WTC11 (cell line): ENCODE results near the gene CCSER1. TPM values are rescaled to one million over a fixed set of nuclear protein-coding genes. Genes with fewer than 3 reads are reported as not detected.

Source experiments
- ATAC-seq: fragments of 200-7000 bp; cut with Tn5 transposase; 2 replicates; pipeline ENCODE4 v1.10.0; 2021; ENCODE audit warnings: mild to moderate bottlenecking, moderate library complexity
- CTCF ChIA-PET: fragments of 300-600 bp; sonication (Branson Sonifier 250); formaldehyde crosslinking; loops from one replicate; lab custom pipeline; 2021; ENCODE audit warnings: antibody characterized with exemption; lab: Charles Lee
- POLR2A ChIA-PET: fragments of 350-600 bp; sonication (Branson Sonifier 250); formaldehyde crosslinking; loops from one replicate; lab custom pipeline; 2021; ENCODE audit warnings: antibody characterized with exemption; lab: Charles Lee
- DNase-seq: peaks from one replicate; pipeline ENCODE4 v3.0.0; 2021; ENCODE audit warnings: low spot score
- H3K27ac Mint-ChIP-seq: 2 replicates; pipeline ENCODE4 v1.8.0; 2021; ENCODE audit warnings: mixed read lengths
- H3K27me3 Mint-ChIP-seq: 2 replicates; pipeline ENCODE4 v1.8.0; 2021; ENCODE audit warnings: low read depth, mild to moderate bottlenecking, moderate library complexity, mixed read lengths
- H3K36me3 Mint-ChIP-seq: 2 replicates; pipeline ENCODE4 v1.8.0; 2021; ENCODE audit warnings: mixed read lengths
- H3K4me1 Mint-ChIP-seq: 2 replicates; pipeline ENCODE4 v1.8.0; 2022; ENCODE audit warnings: mixed read lengths
- H3K4me3 Mint-ChIP-seq: 2 replicates; pipeline ENCODE4 v1.8.0; 2021; ENCODE audit warnings: mild to moderate bottlenecking, moderate library complexity, mixed read lengths
- H3K9me3 Mint-ChIP-seq: 2 replicates; pipeline ENCODE4 v1.8.0; 2021; ENCODE audit warnings: mixed read lengths
- CBFB ChIP-seq: sonication (generic); formaldehyde crosslinking; IDR thresholded peaks from 2 replicates; pipeline ENCODE4 v1.8.1; 2022; ENCODE audit warnings: mild to moderate bottlenecking, low read depth, missing genetic modification reagents
- ERG ChIP-seq: fragments of 250-450 bp; sonication (Bioruptor Pico); IDR thresholded peaks from 2 replicates; pipeline ENCODE4 v1.8.0; 2021; ENCODE audit warnings: mild to moderate bottlenecking
- FOXP4 ChIP-seq: sonication (generic); formaldehyde crosslinking; IDR thresholded peaks from 2 replicates; pipeline ENCODE4 v1.8.0; 2022; ENCODE audit warnings: mild to moderate bottlenecking, missing genetic modification reagents
- HMGA2 ChIP-seq: fragments of 250-450 bp; sonication (Bioruptor Pico); IDR thresholded peaks from 2 replicates; pipeline ENCODE4 v1.4.0; 2021; ENCODE audit warnings: mild to moderate bottlenecking, moderate library complexity
- KAT7 ChIP-seq: sonication (generic); formaldehyde crosslinking; IDR thresholded peaks from 2 replicates; pipeline ENCODE4 v1.8.1; 2023; ENCODE audit warnings: missing genetic modification reagents, mild to moderate bottlenecking, borderline replicate concordance
- MXD4 ChIP-seq: fragments of 250-450 bp; sonication (Bioruptor Pico); IDR thresholded peaks from 2 replicates; pipeline ENCODE4 v1.8.0; 2021; ENCODE audit warnings: mild to moderate bottlenecking, moderate library complexity, borderline replicate concordance
- MYBL2 ChIP-seq: sonication (generic); formaldehyde crosslinking; IDR thresholded peaks from 2 replicates; pipeline ENCODE4 v1.8.1; 2023; ENCODE audit warnings: mild to moderate bottlenecking, moderate library complexity, missing genetic modification reagents
- NFE2L1 ChIP-seq: sonication (generic); formaldehyde crosslinking; IDR thresholded peaks from 2 replicates; pipeline ENCODE4 v1.8.1; 2023; ENCODE audit warnings: missing genetic modification reagents
- NR1H2 ChIP-seq: sonication (generic); formaldehyde crosslinking; IDR thresholded peaks from 2 replicates; pipeline ENCODE4 v1.9.0; 2021; ENCODE audit warnings: mild to moderate bottlenecking, moderate library complexity, missing genetic modification reagents
- OVOL2 ChIP-seq: fragments of 250-450 bp; sonication (Bioruptor Pico); IDR thresholded peaks from 2 replicates; pipeline ENCODE4 v1.9.0; 2021; ENCODE audit warnings: mild to moderate bottlenecking, borderline replicate concordance
- PRRX2 ChIP-seq: fragments of 250-450 bp; sonication (Bioruptor Pico); IDR thresholded peaks from 2 replicates; pipeline ENCODE4 v1.8.0; 2021; ENCODE audit warnings: mild to moderate bottlenecking
- SMAD4 ChIP-seq: sonication (generic); formaldehyde crosslinking; IDR thresholded peaks from 2 replicates; pipeline ENCODE4 v1.8.0; 2022; ENCODE audit warnings: mild to moderate bottlenecking, missing genetic modification reagents
- TEAD4 ChIP-seq: sonication (generic); formaldehyde crosslinking; IDR thresholded peaks from 2 replicates; pipeline ENCODE4 v1.8.0; 2022; ENCODE audit warnings: mild to moderate bottlenecking, missing genetic modification reagents
- USF2 ChIP-seq: sonication (generic); formaldehyde crosslinking; IDR thresholded peaks from 2 replicates; pipeline ENCODE4 v1.8.1; 2023; ENCODE audit warnings: mild to moderate bottlenecking, missing genetic modification reagents, moderate library complexity
- ZNF232 ChIP-seq: sonication (generic); formaldehyde crosslinking; IDR thresholded peaks from 2 replicates; pipeline ENCODE4 v1.8.0; 2022; ENCODE audit warnings: mild to moderate bottlenecking, missing genetic modification reagents
- ZNF317 ChIP-seq: sonication (generic); formaldehyde crosslinking; IDR thresholded peaks from 2 replicates; pipeline ENCODE4 v1.8.1; 2023; ENCODE audit warnings: low read depth, mild to moderate bottlenecking, moderate library complexity, missing genetic modification reagents, borderline replicate concordance
- ZNF423 ChIP-seq: fragments of 250-450 bp; sonication (Bioruptor Pico); IDR thresholded peaks from 2 replicates; pipeline ENCODE4 v2.1.2; 2022; ENCODE audit warnings: mild to moderate bottlenecking, moderate library complexity
- ZNF671 ChIP-seq: fragments of 250-450 bp; sonication (Bioruptor Pico); IDR thresholded peaks from 2 replicates; pipeline ENCODE4 v1.8.0; 2021; ENCODE audit warnings: mild to moderate bottlenecking
- total RNA-seq: library from RNA; stranded (reverse); gene quantifications from 3 replicates; pipeline ENCODE4 v1.2.3, GENCODE V29; 2021
- TF ChIP-seq, protein P1 (sequence below): sonication (generic); formaldehyde crosslinking; IDR thresholded peaks from 2 replicates; pipeline ENCODE4 v1.8.1; 2022; ENCODE audit warnings: missing genetic modification reagents, borderline replicate concordance
- TF ChIP-seq, protein P2 (sequence below): sonication (generic); formaldehyde crosslinking; IDR thresholded peaks from 2 replicates; pipeline ENCODE4 v1.8.0; 2022; ENCODE audit warnings: mild to moderate bottlenecking, missing genetic modification reagents
- TF ChIP-seq, protein P3 (sequence below): fragments of 250-450 bp; sonication (Bioruptor Pico); IDR thresholded peaks from 2 replicates; pipeline ENCODE4 v1.9.0; 2021; ENCODE audit warnings: moderate library complexity, mild to moderate bottlenecking, inconsistent platforms, borderline replicate concordance
- TF ChIP-seq, protein P4 (sequence below): fragments of 250-450 bp; sonication (Bioruptor Pico); IDR thresholded peaks from 2 replicates; pipeline ENCODE4 v1.9.0; 2021; ENCODE audit warnings: mild to moderate bottlenecking
- TF ChIP-seq, protein P5 (sequence below): sonication (generic); formaldehyde crosslinking; IDR thresholded peaks from 2 replicates; pipeline ENCODE4 v1.8.1; 2023; ENCODE audit warnings: mild to moderate bottlenecking, missing genetic modification reagents

The CCSER1 gene
- total RNA-seq, 1 experiment from 2014 or later = 0.87 TPM

GRCh38 chr4:90960433-90960832, 833.2 kb downstream of the CCSER1 start (continued):
- TF ChIP-seq KAT7 (CRISPR knock-in tag) = no peak

DNA sequence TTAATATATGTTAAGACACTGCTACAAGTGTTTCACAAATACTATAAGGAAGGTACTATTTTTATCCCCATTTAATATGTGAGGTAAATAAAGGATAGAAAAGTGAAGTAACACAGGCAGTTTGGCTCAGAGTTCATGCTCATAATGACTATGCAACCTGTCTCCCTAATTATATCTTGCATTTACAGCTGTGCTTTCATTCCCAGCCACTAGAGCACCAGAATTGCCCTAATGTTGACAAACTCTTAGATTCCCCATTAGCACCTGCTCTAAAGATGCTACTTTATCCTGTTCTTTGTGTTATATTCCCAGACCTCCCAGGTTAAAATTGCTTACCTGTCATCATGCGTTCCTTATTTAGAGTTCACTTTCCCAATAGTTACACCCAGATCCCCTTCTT, 833.6 kb downstream of the CCSER1 start:
- Mint-ChIP-seq H3K27me3 (no peaks in the 10 kb centered on the region), H3K36me3 (no peaks in the 10 kb centered on the region), H3K27ac (no peak overlapping the region), H3K4me3 (no peak overlapping the region), H3K9me3 (no peaks in the 10 kb centered on the region), H3K4me1 (0 out of 2 replicates have a peak, but pooled peaks cover 3% of the 10 kb centered on the region)
- TF ChIP-seq, protein P1, sequence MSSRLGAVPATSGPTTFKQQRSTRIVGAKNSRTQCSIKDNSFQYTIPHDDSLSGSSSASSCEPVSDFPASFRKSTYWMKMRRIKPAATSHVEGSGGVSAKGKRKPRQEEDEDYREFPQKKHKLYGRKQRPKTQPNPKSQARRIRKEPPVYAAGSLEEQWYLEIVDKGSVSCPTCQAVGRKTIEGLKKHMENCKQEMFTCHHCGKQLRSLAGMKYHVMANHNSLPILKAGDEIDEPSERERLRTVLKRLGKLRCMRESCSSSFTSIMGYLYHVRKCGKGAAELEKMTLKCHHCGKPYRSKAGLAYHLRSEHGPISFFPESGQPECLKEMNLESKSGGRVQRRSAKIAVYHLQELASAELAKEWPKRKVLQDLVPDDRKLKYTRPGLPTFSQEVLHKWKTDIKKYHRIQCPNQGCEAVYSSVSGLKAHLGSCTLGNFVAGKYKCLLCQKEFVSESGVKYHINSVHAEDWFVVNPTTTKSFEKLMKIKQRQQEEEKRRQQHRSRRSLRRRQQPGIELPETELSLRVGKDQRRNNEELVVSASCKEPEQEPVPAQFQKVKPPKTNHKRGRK (CRISPR knock-in tag) = no peak
- TF ChIP-seq ZNF232 (CRISPR knock-in tag) (no peak), MYBL2 (no peak), NFE2L1 (CRISPR knock-in tag) (no peak), PRRX2 (CRISPR knock-in tag) (no peak), FOXP4 (no peak), ZNF423 (no peak), ZNF671 (CRISPR knock-in tag) (no peak), TEAD4 (CRISPR knock-in tag) (no peak), SMAD4 (CRISPR knock-in tag) (no peak), OVOL2 (CRISPR knock-in tag) (no peak)
- TF ChIP-seq, protein P2, sequence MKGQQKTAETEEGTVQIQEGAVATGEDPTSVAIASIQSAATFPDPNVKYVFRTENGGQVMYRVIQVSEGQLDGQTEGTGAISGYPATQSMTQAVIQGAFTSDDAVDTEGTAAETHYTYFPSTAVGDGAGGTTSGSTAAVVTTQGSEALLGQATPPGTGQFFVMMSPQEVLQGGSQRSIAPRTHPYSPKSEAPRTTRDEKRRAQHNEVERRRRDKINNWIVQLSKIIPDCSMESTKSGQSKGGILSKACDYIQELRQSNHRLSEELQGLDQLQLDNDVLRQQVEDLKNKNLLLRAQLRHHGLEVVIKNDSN (CRISPR knock-in tag) = no peak
- TF ChIP-seq, protein P3, sequence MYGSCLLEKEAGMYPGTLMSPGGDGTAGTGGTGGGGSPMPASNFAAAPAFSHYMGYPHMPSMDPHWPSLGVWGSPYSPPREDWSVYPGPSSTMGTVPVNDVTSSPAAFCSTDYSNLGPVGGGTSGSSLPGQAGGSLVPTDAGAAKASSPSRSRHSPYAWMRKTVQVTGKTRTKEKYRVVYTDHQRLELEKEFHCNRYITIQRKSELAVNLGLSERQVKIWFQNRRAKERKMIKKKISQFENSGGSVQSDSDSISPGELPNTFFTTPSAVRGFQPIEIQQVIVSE (CRISPR knock-in tag) = no peak
- TF ChIP-seq, protein P4, sequence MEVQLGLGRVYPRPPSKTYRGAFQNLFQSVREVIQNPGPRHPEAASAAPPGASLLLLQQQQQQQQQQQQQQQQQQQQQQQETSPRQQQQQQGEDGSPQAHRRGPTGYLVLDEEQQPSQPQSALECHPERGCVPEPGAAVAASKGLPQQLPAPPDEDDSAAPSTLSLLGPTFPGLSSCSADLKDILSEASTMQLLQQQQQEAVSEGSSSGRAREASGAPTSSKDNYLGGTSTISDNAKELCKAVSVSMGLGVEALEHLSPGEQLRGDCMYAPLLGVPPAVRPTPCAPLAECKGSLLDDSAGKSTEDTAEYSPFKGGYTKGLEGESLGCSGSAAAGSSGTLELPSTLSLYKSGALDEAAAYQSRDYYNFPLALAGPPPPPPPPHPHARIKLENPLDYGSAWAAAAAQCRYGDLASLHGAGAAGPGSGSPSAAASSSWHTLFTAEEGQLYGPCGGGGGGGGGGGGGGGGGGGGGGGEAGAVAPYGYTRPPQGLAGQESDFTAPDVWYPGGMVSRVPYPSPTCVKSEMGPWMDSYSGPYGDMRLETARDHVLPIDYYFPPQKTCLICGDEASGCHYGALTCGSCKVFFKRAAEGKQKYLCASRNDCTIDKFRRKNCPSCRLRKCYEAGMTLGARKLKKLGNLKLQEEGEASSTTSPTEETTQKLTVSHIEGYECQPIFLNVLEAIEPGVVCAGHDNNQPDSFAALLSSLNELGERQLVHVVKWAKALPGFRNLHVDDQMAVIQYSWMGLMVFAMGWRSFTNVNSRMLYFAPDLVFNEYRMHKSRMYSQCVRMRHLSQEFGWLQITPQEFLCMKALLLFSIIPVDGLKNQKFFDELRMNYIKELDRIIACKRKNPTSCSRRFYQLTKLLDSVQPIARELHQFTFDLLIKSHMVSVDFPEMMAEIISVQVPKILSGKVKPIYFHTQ = no peak
- CTCF ChIA-PET = interaction anchor here (0.9 kb wide), 2 partner anchors 10 to 148 kb away, joined by 3 to 4 read pairs; no protein-coding TSS in a partner anchor
- POLR2A ChIA-PET = no interaction called here
- no peak for DNase-seq
- ATAC-seq = peak; percentile 69

DNA sequence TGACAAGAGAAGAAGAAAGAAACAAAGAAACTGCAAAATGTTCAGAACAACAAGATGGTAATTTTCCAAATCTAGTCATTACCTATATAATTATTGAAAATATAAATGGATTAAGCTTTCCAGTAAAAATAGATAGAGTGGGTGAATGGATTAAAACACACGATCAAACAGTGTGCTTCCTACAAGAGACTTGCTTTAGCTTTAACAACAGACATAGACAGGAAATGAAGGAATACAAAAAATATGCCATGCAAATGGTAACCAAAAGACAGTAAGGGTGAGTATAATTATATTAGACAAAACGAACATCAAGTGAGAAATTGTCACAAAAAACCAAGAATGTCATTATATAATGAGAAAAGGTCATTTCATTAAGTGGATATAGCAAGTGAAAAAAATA, 842.8 kb downstream of the CCSER1 start:
- DNase-seq (no peak), ATAC-seq (no peak)
- ChIA-PET POLR2A (no interaction called here), CTCF (no interaction called here)
- no peak overlapping the region for H3K4me3 Mint-ChIP-seq
- no peaks in the 10 kb centered on the region for H3K4me1 Mint-ChIP-seq
- peaks cover 17% of the 10 kb centered on the region for H3K36me3 Mint-ChIP-seq
- H3K9me3 Mint-ChIP-seq = peaks cover 32% of the 10 kb centered on the region
- no peak overlapping the region for H3K27ac Mint-ChIP-seq
- H3K27me3 Mint-ChIP-seq = no peaks in the 10 kb centered on the region
- no peak for TF ChIP-seq NR1H2
- TF ChIP-seq ERG (CRISPR knock-in tag) = no peak
- TF ChIP-seq CBFB (CRISPR knock-in tag) = no peak
- TF ChIP-seq MXD4 (CRISPR knock-in tag) = no peak
- TF ChIP-seq ZNF317 (CRISPR knock-in tag) = no peak
- TF ChIP-seq USF2 = no peak
- TF ChIP-seq OVOL2 (CRISPR knock-in tag) = no peak
- TF ChIP-seq HMGA2 (CRISPR knock-in tag) = no peak
- TF ChIP-seq, protein P5, sequence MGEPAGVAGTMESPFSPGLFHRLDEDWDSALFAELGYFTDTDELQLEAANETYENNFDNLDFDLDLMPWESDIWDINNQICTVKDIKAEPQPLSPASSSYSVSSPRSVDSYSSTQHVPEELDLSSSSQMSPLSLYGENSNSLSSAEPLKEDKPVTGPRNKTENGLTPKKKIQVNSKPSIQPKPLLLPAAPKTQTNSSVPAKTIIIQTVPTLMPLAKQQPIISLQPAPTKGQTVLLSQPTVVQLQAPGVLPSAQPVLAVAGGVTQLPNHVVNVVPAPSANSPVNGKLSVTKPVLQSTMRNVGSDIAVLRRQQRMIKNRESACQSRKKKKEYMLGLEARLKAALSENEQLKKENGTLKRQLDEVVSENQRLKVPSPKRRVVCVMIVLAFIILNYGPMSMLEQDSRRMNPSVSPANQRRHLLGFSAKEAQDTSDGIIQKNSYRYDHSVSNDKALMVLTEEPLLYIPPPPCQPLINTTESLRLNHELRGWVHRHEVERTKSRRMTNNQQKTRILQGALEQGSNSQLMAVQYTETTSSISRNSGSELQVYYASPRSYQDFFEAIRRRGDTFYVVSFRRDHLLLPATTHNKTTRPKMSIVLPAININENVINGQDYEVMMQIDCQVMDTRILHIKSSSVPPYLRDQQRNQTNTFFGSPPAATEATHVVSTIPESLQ (CRISPR knock-in tag) = no peak
- no peak for TF ChIP-seq ZNF423
